ENCODE data around the gene NCSTN.

DNA sequence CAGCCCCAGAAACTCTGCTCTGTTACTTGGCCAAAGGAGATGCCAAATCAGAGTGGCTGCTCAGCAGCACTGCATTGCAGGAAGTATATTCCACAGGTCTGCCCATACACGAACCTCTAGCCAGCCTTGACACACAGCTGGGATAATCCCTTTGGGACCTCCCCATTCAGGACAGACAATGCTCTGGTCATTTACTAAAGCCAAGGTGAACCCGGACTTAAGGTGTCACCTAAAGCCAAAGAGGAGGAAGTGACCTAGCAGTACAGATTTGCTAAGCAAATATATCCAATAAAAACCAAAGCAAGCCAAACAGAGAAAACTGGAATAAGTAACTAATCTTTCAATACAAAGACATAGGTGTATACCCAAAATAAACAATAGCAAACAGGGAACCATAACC lies 27.8 kb upstream of the NCSTN start:
- TF ChIP-seq, protein P1, sequence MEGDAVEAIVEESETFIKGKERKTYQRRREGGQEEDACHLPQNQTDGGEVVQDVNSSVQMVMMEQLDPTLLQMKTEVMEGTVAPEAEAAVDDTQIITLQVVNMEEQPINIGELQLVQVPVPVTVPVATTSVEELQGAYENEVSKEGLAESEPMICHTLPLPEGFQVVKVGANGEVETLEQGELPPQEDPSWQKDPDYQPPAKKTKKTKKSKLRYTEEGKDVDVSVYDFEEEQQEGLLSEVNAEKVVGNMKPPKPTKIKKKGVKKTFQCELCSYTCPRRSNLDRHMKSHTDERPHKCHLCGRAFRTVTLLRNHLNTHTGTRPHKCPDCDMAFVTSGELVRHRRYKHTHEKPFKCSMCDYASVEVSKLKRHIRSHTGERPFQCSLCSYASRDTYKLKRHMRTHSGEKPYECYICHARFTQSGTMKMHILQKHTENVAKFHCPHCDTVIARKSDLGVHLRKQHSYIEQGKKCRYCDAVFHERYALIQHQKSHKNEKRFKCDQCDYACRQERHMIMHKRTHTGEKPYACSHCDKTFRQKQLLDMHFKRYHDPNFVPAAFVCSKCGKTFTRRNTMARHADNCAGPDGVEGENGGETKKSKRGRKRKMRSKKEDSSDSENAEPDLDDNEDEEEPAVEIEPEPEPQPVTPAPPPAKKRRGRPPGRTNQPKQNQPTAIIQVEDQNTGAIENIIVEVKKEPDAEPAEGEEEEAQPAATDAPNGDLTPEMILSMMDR (IDR thresholded peaks at IDR 0.05) = no peak
- TF ChIP-seq POLR2A (IDR thresholded peaks at IDR 0.05) = no peak
- no peak for TF ChIP-seq POLR2AphosphoS5 (IDR thresholded peaks at IDR 0.05)

Data from prostate gland (tissue), 2 donors.